ENCODE measurements around the gene DNAJC13. TPM values are rescaled to one million over a fixed set of nuclear protein-coding genes. Genes with fewer than 3 reads are reported as not detected.

Gene DNAJC13
- total RNA-seq, 2 donors from 2014 or later: 17.6 to 22.9 TPM

- DNase-seq (ENCODE audit: low spot score): no peak
- Histone ChIP-seq H3K27ac (no peak overlapping the region), H3K4me3 (no peak overlapping the region)
Observed at GRCh38 chr3:132461544-132461943, 44.2 kb downstream of the DNAJC13 start.

DNA sequence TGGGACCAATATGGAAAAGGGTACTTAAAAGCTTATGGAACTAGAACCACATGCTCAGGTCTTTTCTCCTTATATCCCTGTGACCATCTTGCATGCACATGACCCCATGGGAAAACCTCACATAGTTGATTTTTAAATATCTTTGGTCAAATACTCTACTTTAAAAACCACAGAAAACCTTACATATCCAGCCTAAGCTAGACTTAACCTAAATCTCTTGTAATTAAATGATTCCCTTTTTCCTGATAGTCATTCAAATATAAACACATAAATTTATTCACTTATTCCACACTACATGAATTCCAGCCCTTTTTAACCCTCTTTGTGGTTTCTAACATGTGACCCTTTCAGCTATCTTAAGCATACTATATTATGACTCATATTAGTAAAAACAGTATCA, 46.8 kb downstream of the DNAJC13 start:
- no peaks in the 10 kb centered on the region for H3K4me1 ChIP-seq
- H3K36me3 ChIP-seq: peaks cover 51% of the 10 kb centered on the region

More at GRCh38 chr3:132461544-132461943, 44.2 kb downstream of the DNAJC13 start:
- peaks cover 61% of the 10 kb centered on the region for H3K36me3 ChIP-seq
- no peaks in the 10 kb centered on the region for H3K9me3 ChIP-seq
- TF ChIP-seq, protein P1, sequence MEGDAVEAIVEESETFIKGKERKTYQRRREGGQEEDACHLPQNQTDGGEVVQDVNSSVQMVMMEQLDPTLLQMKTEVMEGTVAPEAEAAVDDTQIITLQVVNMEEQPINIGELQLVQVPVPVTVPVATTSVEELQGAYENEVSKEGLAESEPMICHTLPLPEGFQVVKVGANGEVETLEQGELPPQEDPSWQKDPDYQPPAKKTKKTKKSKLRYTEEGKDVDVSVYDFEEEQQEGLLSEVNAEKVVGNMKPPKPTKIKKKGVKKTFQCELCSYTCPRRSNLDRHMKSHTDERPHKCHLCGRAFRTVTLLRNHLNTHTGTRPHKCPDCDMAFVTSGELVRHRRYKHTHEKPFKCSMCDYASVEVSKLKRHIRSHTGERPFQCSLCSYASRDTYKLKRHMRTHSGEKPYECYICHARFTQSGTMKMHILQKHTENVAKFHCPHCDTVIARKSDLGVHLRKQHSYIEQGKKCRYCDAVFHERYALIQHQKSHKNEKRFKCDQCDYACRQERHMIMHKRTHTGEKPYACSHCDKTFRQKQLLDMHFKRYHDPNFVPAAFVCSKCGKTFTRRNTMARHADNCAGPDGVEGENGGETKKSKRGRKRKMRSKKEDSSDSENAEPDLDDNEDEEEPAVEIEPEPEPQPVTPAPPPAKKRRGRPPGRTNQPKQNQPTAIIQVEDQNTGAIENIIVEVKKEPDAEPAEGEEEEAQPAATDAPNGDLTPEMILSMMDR (IDR thresholded peaks at IDR 0.05): no peak
- no peaks in the 10 kb centered on the region for H3K4me1 ChIP-seq
- H3K27me3 ChIP-seq: no peaks in the 10 kb centered on the region

DNA sequence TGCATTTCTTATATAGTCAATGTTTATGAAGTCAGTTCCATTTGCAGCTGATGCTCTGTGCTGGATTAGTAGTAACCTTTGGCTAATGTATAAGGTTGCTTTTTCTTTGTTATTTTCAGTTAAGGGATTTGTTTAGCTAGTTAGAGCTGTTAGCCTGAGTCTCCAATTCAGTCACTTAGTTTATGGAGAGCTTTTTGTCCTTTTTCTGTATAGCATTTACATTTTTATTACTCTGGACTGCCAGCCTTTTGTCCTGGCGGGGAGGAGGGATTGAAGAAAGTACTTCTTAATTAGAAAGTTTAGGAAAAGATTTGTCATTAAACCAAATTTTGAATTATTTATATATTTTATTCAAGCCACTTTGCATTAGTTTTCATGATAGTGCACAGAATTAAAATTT, 52.0 kb downstream of the DNAJC13 start:
- H3K4me3 ChIP-seq: no peak overlapping the region
- no peaks in the 10 kb centered on the region for H3K4me1 ChIP-seq
- DNase-seq (ENCODE audit: low spot score): no peak
- no peaks in the 10 kb centered on the region for H3K9me3 ChIP-seq
- no peak overlapping the region for H3K27ac ChIP-seq
- H3K36me3 ChIP-seq: peaks cover 29% of the 10 kb centered on the region
- no peaks in the 10 kb centered on the region for H3K27me3 ChIP-seq
- TF ChIP-seq, protein P1 (IDR thresholded peaks at IDR 0.05): no peak

More for the DNA sequence above, 46.8 kb downstream of the DNAJC13 start:
- Histone ChIP-seq H3K9me3 (no peaks in the 10 kb centered on the region), H3K27ac (no peak overlapping the region), H3K4me3 (no peak overlapping the region), H3K27me3 (no peaks in the 10 kb centered on the region)
- DNase-seq (ENCODE audit: low spot score): no peak
- TF ChIP-seq, protein P1 (IDR thresholded peaks at IDR 0.05): no peak

GRCh38 chr3:132486099-132486498, 68.8 kb downstream of the DNAJC13 start:
- H3K27me3 ChIP-seq: no peaks in the 10 kb centered on the region
- H3K9me3 ChIP-seq: no peaks in the 10 kb centered on the region
- peaks cover 59% of the 10 kb centered on the region for H3K36me3 ChIP-seq
- TF ChIP-seq, protein P1 (IDR thresholded peaks at IDR 0.05): no peak
- H3K27ac ChIP-seq: no peak overlapping the region
- H3K4me3 ChIP-seq: no peak overlapping the region
- no peaks in the 10 kb centered on the region for H3K4me1 ChIP-seq
- DNase-seq (ENCODE audit: low spot score): no peak

- no peak for DNase-seq (ENCODE audit: low spot score)
- Histone ChIP-seq H3K4me1 (no peaks in the 10 kb centered on the region), H3K27me3 (no peaks in the 10 kb centered on the region), H3K9me3 (no peaks in the 10 kb centered on the region), H3K27ac (no peak overlapping the region), H3K4me3 (no peak overlapping the region), H3K36me3 (peaks cover 62% of the 10 kb centered on the region)
- TF ChIP-seq, protein P1 (IDR thresholded peaks at IDR 0.05): no peak
Observed at GRCh38 chr3:132488151-132488550, 70.8 kb downstream of the DNAJC13 start.

DNA sequence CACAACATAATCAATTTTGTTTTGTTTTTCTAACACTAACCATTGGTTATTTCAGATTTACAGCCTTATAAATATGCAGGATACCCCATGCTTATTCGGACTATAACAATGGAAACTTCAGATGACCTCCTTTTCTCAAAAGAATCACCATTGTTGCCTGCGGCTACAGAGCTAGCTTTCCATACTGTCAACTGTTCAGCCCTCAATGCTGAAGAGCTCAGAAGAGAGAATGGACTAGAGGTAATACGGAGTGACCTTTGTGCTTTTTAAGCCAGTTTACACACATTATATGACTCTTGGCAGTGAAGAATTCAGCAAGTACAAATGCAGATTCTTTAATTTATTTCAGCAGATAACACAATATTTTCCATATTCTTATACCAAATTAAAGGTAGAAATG, 81.8 kb downstream of the DNAJC13 start:
- Histone ChIP-seq H3K27ac (no peak overlapping the region), H3K4me3 (no peak overlapping the region), H3K4me1 (no peaks in the 10 kb centered on the region), H3K36me3 (peaks cover 80% of the 10 kb centered on the region), H3K27me3 (no peaks in the 10 kb centered on the region), H3K9me3 (no peaks in the 10 kb centered on the region)
- no peak for DNase-seq (ENCODE audit: low spot score)
- TF ChIP-seq, protein P1 (IDR thresholded peaks at IDR 0.05): no peak
